ENCODE results near the gene CD6.

- TF ChIP-seq CTCF (IDR thresholded peaks at IDR 0.05) = no peak
- TF ChIP-seq POLR2A (IDR thresholded peaks at IDR 0.05) = no peak
Measured at GRCh38 chr11:61007956-61008896, 36.7 kb downstream of the CD6 start.
